ENCODE data around the gene MGAT4B.

The MGAT4B gene

DNA sequence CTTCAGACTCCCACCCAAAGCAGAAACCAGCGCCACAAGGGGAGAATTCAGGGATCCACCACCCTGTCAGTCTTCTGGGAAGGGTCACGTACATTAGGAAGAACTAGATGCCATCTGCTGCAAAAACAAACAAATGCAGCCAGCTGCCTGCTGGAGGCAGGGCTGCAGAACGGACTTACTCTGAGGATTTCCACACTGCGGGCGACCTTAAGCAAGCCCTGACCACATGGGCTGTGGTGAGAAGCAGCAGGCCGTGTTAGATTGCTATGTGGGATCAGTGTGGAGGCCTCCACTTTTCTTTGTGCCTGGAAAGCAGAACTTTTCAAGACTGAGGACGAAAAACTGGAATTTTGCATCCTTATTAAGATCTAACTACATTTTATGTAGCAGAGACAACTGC is 26.3 kb downstream of the MGAT4B start:
- TF ChIP-seq, protein P1, sequence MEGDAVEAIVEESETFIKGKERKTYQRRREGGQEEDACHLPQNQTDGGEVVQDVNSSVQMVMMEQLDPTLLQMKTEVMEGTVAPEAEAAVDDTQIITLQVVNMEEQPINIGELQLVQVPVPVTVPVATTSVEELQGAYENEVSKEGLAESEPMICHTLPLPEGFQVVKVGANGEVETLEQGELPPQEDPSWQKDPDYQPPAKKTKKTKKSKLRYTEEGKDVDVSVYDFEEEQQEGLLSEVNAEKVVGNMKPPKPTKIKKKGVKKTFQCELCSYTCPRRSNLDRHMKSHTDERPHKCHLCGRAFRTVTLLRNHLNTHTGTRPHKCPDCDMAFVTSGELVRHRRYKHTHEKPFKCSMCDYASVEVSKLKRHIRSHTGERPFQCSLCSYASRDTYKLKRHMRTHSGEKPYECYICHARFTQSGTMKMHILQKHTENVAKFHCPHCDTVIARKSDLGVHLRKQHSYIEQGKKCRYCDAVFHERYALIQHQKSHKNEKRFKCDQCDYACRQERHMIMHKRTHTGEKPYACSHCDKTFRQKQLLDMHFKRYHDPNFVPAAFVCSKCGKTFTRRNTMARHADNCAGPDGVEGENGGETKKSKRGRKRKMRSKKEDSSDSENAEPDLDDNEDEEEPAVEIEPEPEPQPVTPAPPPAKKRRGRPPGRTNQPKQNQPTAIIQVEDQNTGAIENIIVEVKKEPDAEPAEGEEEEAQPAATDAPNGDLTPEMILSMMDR (IDR thresholded peaks at IDR 0.05): no peak

DNA sequence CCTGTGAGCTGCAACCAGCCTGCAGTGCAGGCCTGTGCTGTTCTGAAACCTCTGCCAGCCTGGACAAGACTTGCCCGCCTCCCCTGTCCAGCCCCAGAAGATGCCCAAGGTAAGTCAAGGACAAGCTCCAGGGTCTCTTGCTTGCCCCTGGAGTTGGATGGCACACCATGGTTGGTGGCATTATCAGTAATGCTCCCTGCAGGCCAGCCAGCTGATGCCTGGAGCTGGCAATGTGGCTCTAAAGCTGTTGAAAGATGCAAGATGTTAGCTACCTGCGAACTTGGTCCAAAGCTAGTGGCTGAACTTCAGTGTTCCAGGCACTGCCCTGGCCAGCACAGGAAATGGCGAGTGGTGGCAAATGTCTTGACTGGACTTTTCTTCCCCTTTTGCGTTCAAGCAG is 26.8 kb downstream of the MGAT4B start:
- TF ChIP-seq, protein P1 (IDR thresholded peaks at IDR 0.05): no peak

DNA sequence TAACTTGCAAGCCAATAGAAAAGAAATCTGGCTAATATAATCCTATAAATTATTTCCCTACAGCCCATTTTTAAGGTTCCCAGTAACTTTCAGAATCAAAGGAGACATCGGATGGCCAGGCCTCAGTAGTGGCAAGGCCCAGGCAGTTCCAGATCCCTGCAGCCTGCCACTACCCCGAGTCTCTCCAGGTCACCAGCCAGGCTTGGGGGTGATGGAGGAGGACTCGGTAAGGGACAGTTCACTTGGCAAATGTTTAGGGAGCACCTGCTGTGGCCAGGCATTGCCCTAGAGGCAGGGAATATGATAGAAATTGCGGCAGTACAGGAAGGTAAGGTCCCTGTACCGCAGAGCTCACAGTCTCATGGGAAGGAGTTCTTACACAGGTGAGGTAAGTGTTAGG is 28.1 kb downstream of the MGAT4B start:
- TF ChIP-seq, protein P1 (IDR thresholded peaks at IDR 0.05): no peak

DNA sequence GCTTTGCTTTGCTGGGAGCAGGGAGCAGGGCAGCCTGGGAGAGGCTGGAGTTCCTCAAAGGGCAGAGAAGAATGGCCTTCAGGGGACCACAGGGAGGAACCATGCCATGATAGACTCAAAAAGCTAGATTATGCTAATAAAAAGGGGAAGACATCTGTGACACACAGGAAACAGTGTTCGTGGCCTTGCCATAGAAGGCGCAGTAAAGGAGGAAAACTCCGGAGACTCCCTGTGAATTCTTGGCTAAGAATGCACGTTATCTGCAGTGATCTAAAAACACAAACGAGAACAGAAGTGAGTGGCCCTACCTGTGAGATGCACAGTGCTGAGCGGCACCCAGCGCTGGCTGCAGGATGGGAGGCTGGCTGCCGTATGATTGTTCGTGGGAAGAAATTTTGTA is 28.8 kb downstream of the MGAT4B start:
- TF ChIP-seq, protein P1 (IDR thresholded peaks at IDR 0.05): no peak

DNA sequence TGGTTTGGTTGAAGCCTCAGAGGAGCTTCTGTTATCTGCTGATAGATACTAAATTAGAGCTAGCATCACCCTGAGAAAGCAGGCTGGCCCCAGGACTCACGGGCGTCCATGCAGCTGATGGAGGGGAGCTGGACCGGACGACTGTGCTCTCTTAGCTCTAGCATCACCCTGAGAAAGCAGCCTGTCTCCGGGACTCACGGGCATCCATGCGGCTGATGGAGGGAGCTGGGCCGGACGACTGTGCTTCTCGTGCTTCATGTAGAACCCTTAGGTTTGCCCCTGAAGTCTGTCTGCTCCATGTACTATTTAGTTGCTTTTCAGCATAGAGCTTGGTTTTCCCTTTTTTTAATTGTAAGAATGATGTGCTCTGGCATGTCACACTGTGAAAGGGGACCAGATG is 29.2 kb downstream of the MGAT4B start:
- TF ChIP-seq, protein P1 (IDR thresholded peaks at IDR 0.05): no peak

DNA sequence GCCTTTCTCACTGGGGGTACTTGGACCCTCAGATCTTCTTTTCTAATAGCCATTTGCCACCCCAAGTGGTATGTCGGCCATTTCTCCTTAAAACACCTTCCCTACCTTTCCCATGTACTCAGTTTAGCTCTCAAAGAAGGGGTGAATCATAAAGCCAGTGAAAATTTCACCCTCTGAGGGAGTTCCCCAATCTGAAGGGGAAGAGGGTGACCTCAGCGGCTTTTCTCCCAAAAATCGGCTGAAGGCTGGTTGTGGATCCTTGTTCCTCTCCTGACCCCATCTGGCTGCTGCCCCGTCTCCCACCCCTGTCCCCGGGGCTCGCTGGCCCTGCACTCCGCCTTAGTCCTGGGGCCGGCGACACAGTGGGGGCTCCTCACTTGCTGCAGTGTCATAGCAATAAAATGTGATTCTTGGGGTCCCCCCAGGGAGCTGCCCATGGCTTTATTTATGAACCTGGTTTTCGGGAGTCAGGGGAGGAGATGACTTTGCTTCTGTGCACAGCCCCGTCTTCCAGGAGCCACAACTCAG is 30.2 kb downstream of the MGAT4B start:
- TF ChIP-seq, protein P1 (IDR thresholded peaks at IDR 0.05): no peak

DNA sequence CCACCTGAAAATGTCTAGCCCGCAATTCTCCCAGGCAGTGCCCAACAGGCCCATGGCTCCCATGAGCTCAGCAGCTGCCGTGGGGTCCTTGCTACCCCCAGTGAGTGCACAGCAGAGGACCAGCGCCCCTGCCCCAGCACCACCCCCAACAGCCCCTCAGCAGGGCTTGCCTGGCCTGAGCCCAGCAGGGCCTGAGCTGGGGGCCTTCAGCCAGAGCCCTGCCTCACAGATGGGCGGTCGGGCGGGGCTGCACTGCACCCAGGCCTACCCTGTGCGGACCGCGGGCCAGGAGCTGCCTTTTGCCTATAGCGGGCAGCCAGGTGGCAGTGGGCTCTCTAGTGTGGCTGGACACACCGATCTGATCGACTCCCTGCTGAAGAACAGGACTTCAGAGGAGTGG is 32.2 kb downstream of the MGAT4B start:
- TF ChIP-seq, protein P1 (IDR thresholded peaks at IDR 0.05): no peak

DNA sequence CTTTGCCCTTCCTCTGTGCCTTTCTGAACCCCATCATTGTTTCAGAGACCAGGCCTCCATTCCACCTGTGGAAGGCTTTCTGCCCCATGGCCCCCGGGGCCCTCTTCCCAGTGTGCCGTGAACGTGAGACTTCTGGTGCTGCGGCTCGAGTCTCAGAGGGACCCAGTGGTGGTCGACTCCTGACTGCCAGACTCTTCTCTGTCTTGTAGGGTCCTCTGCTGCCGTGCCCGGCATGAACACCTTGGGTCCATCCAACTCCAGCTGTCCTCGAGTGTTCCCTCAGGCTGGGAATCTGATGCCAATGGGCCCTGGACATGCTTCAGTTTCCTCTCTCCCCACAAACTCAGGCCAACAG is 33.0 kb downstream of the MGAT4B start:
- TF ChIP-seq, protein P1 (IDR thresholded peaks at IDR 0.05): no peak

Measured in LNCAP (cell line).